C4-2B (cell line): ENCODE results near the gene PRPF38B.
"Not testable (repeated sequence)": the region's sequence is repeated elsewhere in the genome, so short reads cannot be mapped to it uniquely, and the experiment has no call there.

Source experiments
- H3K27ac ChIP-seq: fragments of 450-650 bp; 2 replicates; pipeline ENCODE4 v1.5.1; 2017
- ZFX ChIP-seq: fragments of 450-650 bp; IDR thresholded peaks from 2 replicates; pipeline ENCODE4 v1.6.1; 2017
- TF ChIP-seq, protein P1 (sequence below): fragments of 450-650 bp; conservative IDR thresholded peaks from 2 replicates; pipeline ENCODE4 v1.5.1; 2017; ENCODE audit warnings: mild to moderate bottlenecking

Gene PRPF38B

DNA sequence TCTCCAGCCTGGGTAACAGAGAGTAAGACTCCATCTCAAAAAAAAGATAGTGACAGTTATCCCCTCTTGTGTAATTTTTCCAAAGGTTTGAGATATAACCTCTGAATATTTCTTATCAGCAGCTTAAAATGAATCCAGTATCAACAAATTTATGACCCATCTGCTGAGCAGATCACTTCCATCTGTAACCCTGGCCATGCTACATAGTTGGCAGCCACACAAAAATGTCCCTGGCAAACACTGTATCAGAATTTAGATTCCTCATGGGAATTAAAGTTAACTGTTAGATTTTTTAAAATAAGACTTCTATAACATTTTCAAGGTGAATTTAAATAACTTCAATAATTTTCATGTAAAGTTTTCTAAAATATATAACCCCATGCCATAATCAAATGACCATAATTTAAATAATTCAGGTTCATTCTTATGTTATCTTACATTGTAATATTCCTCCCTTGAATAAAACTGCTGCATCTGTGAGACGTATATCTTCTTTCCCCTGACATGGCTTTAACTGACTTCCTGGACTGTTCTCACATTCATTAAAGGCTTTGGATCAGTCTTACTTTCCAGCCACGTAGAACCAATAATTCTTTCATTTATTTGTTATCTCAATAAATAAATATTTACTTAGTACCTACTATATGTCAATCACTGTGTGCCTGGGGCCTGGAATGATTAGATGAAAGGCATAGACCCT is 5.3 kb upstream of the PRPF38B start:
- no peak for TF ChIP-seq ZFX
- TF ChIP-seq, protein P1, sequence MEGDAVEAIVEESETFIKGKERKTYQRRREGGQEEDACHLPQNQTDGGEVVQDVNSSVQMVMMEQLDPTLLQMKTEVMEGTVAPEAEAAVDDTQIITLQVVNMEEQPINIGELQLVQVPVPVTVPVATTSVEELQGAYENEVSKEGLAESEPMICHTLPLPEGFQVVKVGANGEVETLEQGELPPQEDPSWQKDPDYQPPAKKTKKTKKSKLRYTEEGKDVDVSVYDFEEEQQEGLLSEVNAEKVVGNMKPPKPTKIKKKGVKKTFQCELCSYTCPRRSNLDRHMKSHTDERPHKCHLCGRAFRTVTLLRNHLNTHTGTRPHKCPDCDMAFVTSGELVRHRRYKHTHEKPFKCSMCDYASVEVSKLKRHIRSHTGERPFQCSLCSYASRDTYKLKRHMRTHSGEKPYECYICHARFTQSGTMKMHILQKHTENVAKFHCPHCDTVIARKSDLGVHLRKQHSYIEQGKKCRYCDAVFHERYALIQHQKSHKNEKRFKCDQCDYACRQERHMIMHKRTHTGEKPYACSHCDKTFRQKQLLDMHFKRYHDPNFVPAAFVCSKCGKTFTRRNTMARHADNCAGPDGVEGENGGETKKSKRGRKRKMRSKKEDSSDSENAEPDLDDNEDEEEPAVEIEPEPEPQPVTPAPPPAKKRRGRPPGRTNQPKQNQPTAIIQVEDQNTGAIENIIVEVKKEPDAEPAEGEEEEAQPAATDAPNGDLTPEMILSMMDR, result no peak
- peak overlapping the region; percentile 30; the same call in 1 of the 2 replicates for H3K27ac ChIP-seq

DNA sequence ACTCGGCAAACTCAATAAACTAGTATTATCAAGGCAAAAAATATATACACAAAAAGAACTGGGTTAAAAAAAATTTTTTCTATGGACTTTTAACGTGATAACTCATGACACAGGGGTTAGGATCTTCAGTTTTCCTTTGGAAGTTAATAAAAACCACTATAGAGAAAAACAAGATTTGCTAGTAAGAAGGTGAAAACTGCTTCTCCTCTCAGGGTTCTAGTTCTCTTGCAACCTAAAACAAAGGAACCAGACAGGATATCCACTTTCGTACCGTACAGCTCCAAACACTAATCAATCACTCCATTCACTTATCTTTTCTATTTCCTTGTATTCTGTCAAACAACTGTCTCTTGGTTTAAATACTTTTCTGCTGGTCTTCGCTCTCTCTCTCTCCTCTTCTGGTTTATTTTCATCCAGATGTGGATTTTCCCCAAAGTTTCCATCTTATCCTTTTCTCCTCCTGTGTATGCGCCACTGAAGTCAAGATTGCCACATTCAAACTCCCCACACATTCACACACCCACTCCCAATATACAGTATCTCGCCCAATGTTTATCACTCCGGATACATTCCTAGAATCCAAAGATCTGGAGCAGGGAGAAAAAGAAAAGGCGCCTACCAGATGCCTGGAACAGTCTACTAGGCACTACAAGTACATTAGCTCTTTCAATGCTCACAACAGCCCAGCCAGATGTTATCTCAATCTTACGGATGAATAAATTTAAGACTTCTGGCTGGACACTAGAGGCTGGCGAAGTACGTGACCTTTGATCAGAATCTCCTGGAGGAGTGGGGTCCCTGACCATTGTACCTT is 775 bp upstream of the PRPF38B start:
- TF ChIP-seq ZFX, result no peak
- TF ChIP-seq, protein P1, result no peak
- H3K27ac ChIP-seq, result peak overlapping the region; percentile 94

DNA sequence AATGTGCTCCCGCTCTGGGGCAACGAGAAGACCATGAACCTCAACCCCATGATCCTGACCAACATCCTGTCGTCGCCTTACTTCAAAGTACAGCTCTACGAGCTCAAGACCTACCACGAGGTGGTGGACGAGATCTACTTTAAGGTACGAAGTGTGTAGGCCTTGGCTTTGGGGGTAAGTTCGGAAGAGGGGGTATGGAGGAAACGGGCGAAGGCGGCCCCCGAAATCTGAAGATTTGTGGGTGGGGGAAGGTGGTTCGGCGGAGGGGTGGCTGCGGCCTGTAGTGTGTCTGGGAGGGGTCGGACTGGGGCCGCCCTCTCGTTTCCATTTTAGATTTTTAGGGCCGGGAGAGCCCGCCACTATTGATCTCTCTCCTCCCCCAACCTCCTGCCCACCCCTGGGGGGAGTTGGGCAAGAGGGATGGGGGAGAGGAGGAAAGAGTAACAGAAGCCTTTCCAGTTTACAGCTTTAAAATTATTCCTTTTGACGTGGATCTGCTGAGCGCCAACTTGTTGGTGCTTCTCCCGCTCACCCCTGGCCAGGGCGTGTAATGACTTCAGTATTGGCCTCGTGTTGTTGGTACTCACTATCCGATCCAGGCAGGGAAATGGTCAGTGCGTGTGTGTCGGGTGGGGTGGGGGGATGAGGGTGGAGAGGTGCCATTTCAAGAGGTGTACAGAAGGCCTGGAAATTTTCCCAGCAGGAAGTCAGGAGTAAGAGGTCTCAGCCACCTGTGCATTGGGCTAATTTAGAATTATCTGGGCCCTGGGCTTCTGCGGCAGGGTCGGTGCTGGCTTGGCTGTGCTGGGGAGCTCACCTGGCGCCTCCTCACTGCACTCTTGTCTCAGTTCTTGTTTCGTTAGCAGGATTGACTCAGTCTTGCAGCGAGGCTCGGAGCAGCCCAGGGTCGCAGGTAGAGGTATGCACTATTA is 880 bp downstream of the PRPF38B start:
- peak overlapping the region; percentile 94 for H3K27ac ChIP-seq
- TF ChIP-seq ZFX, result 0 out of 2 replicates have a peak, but pooled peaks have one; percentile 36
- TF ChIP-seq, protein P1, result no peak

DNA sequence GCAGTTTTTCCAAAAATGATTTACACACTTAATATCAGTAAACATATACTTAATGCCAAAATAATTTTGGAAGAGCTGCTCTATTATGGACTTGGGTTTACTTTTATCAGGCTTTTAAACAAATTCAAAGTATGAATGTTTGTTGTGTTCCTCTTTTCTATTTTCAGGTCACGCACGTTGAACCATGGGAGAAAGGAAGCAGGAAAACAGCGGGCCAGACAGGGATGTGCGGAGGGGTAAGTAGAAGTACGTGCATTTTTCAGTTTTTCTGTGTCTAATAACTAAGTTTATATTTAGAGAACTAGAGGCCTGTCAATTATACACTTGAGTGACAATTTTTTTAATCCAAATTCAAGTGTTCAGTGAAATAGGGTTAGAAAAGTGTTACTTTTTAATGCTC is 3.4 kb downstream of the PRPF38B start:
- no peak for TF ChIP-seq ZFX
- TF ChIP-seq, protein P1, result no peak
- H3K27ac ChIP-seq, result no peak overlapping the region

DNA sequence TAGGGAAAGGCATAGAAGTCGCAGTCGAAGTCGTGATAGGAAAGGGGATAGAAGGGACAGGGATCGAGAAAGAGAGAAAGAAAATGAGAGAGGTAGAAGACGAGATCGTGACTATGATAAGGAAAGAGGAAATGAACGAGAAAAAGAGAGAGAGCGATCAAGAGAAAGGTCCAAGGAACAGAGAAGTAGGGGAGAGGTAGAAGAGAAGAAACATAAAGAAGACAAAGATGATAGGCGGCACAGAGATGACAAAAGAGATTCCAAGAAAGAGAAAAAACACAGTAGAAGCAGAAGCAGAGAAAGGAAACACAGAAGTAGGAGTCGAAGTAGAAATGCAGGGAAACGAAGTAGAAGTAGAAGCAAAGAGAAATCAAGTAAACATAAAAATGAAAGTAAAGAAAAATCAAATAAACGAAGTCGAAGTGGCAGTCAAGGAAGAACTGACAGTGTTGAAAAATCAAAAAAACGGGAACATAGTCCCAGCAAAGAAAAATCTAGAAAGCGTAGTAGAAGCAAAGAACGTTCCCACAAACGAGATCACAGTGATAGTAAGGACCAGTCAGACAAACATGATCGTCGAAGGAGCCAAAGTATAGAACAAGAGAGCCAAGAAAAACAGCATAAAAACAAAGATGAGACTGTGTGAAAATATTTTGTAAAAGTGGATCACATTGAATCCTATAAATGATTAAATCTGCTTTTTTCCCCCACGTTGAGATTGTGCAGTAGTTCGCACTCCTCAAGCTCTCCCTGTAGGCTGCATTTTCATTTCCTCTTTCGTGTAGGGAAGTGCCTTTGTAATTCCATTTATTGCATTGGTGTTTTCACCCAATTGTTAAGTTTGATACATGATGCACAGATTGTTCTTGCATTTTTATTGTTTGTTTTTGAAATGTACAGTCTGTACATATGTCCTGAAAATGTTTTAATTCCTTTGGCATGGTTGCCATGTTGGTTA is 7.5 kb downstream of the PRPF38B start:
- no peak for TF ChIP-seq ZFX
- TF ChIP-seq, protein P1, result no peak
- peak overlapping the region; percentile 24; the same call in 1 of the 2 replicates for H3K27ac ChIP-seq

DNA sequence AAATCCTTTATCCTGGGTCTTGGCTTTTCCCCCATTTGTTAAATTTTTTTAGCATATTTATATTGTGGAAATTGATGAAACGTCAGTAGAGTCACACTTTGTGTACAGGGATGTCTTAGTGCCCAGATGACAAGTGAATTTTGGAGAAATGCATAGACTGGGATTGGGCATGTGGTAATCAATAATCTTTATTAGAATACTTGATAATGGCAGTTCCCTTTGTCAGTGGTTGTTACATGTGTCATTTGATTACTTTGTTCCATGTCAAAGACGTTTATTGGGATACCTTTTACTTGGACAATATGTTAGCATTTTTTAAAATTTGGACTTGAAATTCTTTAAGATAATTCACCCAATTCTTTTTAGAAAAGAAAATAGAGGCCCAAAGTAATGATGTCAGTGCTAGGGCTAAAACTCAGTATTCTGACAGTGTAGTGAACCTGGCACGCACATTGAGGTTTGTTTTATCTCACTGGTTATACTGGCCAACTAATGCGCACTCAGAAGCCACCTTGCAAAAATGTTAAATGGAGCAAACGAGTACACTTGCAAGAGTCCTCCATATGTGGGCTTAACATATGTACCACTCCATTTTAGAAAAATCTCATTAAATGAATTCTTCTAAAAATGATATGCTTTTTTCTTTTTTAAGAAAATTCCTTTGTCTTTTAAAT is 9.2 kb downstream of the PRPF38B start:
- no peak overlapping the region for H3K27ac ChIP-seq
- TF ChIP-seq ZFX, result no peak
- TF ChIP-seq, protein P1, result no peak

DNA sequence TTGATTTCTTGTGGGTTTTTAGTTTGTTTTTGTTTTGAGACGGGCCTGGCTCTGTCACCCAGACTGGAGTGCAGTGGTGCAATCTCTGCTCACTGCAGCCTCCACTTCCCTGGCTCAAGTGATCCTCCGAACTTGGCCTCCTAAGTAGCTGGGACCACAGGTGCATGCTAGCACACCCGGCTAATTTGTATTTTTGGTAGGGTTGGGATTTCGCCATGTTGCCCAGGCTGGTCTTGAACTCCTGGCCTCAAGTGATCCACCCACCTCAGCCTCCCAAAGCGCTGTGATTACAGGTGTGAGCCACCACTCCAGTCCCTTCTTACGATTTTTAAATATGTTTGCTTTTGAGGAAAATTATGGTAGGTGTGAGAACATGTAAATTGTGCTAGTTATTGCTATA is 10.0 kb downstream of the PRPF38B start:
- H3K27ac ChIP-seq, result not testable (repeated sequence)
